Measurements from ENCODE around the gene PICALM. TPM values are rescaled to one million over a fixed set of nuclear protein-coding genes. Genes with fewer than 3 reads are reported as not detected.

The PICALM gene
- total and polyA plus RNA-seq, 2 of the 4 experiments (the other 2 are of a cell fraction) = 235 to 453 TPM

DNA sequence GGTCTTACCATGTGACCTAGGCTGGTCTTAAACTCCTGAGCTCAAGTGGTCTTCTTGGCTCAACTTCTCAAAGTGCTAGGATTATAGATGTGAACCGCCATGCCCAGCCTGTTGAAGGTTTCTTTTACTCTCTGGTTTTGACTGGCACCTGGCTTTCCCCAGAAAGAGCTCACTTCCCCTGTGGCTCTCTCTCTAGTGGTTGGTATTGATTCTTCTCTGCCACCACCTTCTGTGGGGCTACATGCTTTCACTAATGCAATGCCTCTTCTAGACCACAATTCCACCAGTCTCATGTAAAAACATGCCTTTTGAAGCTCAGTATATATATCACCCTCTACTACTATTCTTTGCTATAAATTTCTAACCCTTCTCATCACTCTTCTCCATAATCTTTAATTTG is 146.5 kb downstream of the PICALM start:
- H3K56ac ChIP-seq (ENCODE audit: extremely low read depth, insufficient read depth, low read length) = no peak overlapping the region
- H3K4me2 ChIP-seq (ENCODE audit: low read depth, low read length) = no peak overlapping the region
- no peak overlapping the region for H2BK20ac ChIP-seq (ENCODE audit: low read depth, low read length)
- no peak overlapping the region for H4K8ac ChIP-seq (ENCODE audit: low read depth in 2 of 2, low read length in 2 of 2)
- no peak overlapping the region for H4K91ac ChIP-seq (ENCODE audit: insufficient read depth, low read depth, low read length)
- H2BK120ac ChIP-seq (ENCODE audit: low read depth, low read length) = no peak overlapping the region
- H3K36me3 ChIP-seq (ENCODE audit: control insufficient read depth, insufficient read depth, low read length) = no peaks in the 10 kb centered on the region
- H3K27me3 ChIP-seq (ENCODE audit: control insufficient read depth, insufficient read depth, low read length) = peaks cover 9% of the 10 kb centered on the region
- no peak overlapping the region for H3K4me3 ChIP-seq (ENCODE audit: insufficient read depth, low read depth, low read length)
- CTCF ChIA-PET = interaction anchor here (1.0 kb wide), 1 partner anchor 9 kb away, joined by 3 read pairs; no protein-coding TSS in a partner anchor
- no TSS peak for BruUV-seq (replicated peaks)
- H2AK5ac ChIP-seq (ENCODE audit: low read depth, low read length) = no peak overlapping the region
- TF ChIP-seq SMC3 (IDR thresholded peaks at IDR 0.05; ENCODE audit: low read depth, low read length) = no peak
- TF ChIP-seq RAD21 (IDR thresholded peaks at IDR 0.05; ENCODE audit: low read length) = no peak
- no peak for TF ChIP-seq CHD1 (IDR thresholded peaks at IDR 0.05; ENCODE audit: low read depth, low read length)
- TF ChIP-seq BHLHE40 (IDR thresholded peaks at IDR 0.05; ENCODE audit: low read depth, low read length) = no peak
- no peak for TF ChIP-seq CEBPB (IDR thresholded peaks at IDR 0.05; ENCODE audit: low read depth, low read length)
- no peak for TF ChIP-seq NFE2L2 (IDR thresholded peaks at IDR 0.05; ENCODE audit: low read depth, low read length)
- TF ChIP-seq, protein P1, sequence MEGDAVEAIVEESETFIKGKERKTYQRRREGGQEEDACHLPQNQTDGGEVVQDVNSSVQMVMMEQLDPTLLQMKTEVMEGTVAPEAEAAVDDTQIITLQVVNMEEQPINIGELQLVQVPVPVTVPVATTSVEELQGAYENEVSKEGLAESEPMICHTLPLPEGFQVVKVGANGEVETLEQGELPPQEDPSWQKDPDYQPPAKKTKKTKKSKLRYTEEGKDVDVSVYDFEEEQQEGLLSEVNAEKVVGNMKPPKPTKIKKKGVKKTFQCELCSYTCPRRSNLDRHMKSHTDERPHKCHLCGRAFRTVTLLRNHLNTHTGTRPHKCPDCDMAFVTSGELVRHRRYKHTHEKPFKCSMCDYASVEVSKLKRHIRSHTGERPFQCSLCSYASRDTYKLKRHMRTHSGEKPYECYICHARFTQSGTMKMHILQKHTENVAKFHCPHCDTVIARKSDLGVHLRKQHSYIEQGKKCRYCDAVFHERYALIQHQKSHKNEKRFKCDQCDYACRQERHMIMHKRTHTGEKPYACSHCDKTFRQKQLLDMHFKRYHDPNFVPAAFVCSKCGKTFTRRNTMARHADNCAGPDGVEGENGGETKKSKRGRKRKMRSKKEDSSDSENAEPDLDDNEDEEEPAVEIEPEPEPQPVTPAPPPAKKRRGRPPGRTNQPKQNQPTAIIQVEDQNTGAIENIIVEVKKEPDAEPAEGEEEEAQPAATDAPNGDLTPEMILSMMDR (conservative IDR thresholded peaks at IDR 0.05; ENCODE audit: low read depth, low read length) = no peak
- TF ChIP-seq MAZ (IDR thresholded peaks at IDR 0.05; ENCODE audit: borderline replicate concordance, low read depth, low read length) = no peak
- no peak for TF ChIP-seq FOS (IDR thresholded peaks at IDR 0.05; ENCODE audit: low read depth, low read length)
- no peak for TF ChIP-seq POLR2A (IDR thresholded peaks at IDR 0.05; ENCODE audit: low read depth, low read length)
- TF ChIP-seq RCOR1 (IDR thresholded peaks at IDR 0.05; ENCODE audit: insufficient replicate concordance, low read length) = no peak
- TF ChIP-seq USF2 (IDR thresholded peaks at IDR 0.05; ENCODE audit: low read depth, low read length) = no peak
- TF ChIP-seq ELK1 (IDR thresholded peaks at IDR 0.05; ENCODE audit: borderline replicate concordance, low read depth, low read length) = no peak
- TF ChIP-seq MAFK (IDR thresholded peaks at IDR 0.05; ENCODE audit: low read depth, low read length) = no peak
- TF ChIP-seq MXI1 (IDR thresholded peaks at IDR 0.05; ENCODE audit: borderline replicate concordance, low read depth, low read length) = no peak
- no peak for TF ChIP-seq RFX5 (IDR thresholded peaks at IDR 0.05; ENCODE audit: low read depth, low read length)
- dilution Hi-C loops (cut with HindIII; ENCODE audit: low sequenced_read_pairs, unreplicated experiment) = no loop called here
- no peak overlapping the region for H2AFZ ChIP-seq (replicated peaks; ENCODE audit: low read length, poor library complexity)
- ATAC-seq (ENCODE audit: low read depth) (no peak), DNase-seq (no peak)
- no peaks in the 10 kb centered on the region; the same call in 1 of the 2 replicates for H3K4me1 ChIP-seq (ENCODE audit: control insufficient read depth, insufficient read depth, low read length)
- no peaks in the 10 kb centered on the region for H4K20me1 ChIP-seq (ENCODE audit: insufficient read depth, low read length)
- H3K14ac ChIP-seq (replicated peaks; ENCODE audit: low read depth, low read length) = no peak overlapping the region
- intact Hi-C loops (cut with micrococcal nuclease) = no loop called here
- in situ Hi-C loops (cut with MboI; ENCODE audit: low sequenced_read_pairs) = no loop called here
- no peak overlapping the region for H3K18ac ChIP-seq (ENCODE audit: low read depth, low read length)
- H3K9me1 ChIP-seq (ENCODE audit: insufficient read depth, low read length) = no peaks in the 10 kb centered on the region
- H3K9me3 ChIP-seq (ENCODE audit: control insufficient read depth, insufficient read depth, low read length) = no peaks in the 10 kb centered on the region; the same call in 1 of the 2 replicates
- H3K27ac ChIP-seq (ENCODE audit: insufficient read depth, low read length) = no peak overlapping the region
- no peak overlapping the region for H3K9ac ChIP-seq (ENCODE audit: low read depth, low read length)
- no CpG with 5 or more reads among the region's 1 CpG for WGBS, 2 experiments (ENCODE audit: extremely low coverage in 2 of 2, insufficient read length in 1 of 2)
- H4K5ac ChIP-seq (ENCODE audit: low read depth, low read length) = no peak overlapping the region
- H3K23ac ChIP-seq (ENCODE audit: low read depth, low read length) = no peak overlapping the region
- POLR2A ChIA-PET (ENCODE audit: unreplicated experiment) = no interaction called here
- no peaks in the 10 kb centered on the region for H3K79me1 ChIP-seq (ENCODE audit: low read depth in 1 of 2, low read length in 2 of 2)
- no peak overlapping the region for H2BK15ac ChIP-seq (ENCODE audit: low read depth, low read length)
- no peak overlapping the region for H2BK5ac ChIP-seq (ENCODE audit: low read depth, low read length, poor library complexity, severe bottlenecking)
- no peak overlapping the region for H2AK9ac ChIP-seq (replicated peaks; ENCODE audit: low read depth, low read length, poor library complexity)
- no peak overlapping the region for H3K4ac ChIP-seq (ENCODE audit: low read depth, low read length)

Measured in IMR-90 (cell line).